Liver (tissue), 9 donors: ENCODE results near the gene SOX10. TPM values are rescaled to one million over a fixed set of nuclear protein-coding genes. Genes with fewer than 3 reads are reported as not detected.

ENCODE experiments used
- DNase-seq: peaks from one replicate; pipeline ENCODE4 v3.0.0-alpha.2; 2017; ENCODE audit warnings: low spot score
- H3K27ac ChIP-seq, 2 donors: one replicate each; pipeline ENCODE4 v1.7.0; 2013; ENCODE audit warnings: inconsistent platforms in 2 of 2, low read length in 2 of 2, control low read depth in 1 of 2, low read depth in 1 of 2, mild to moderate bottlenecking in 1 of 2
- H3K27me3 ChIP-seq, 4 donors: one replicate each; pipeline versions ENCODE4 v1.6.1 to v1.7.0; 2013; ENCODE audit warnings: low read length in 3 of 4, inconsistent platforms in 1 of 4, mild to moderate bottlenecking in 1 of 4, moderate library complexity in 1 of 4; ENCODE audit not compliant: control insufficient read depth in 4 of 4, insufficient read depth in 4 of 4
- H3K36me3 ChIP-seq, 4 donors: one replicate each; pipeline versions ENCODE4 v1.6.1 to v1.7.0; 2013; ENCODE audit warnings: low read length in 3 of 4, mild to moderate bottlenecking in 3 of 4, low read depth in 1 of 4, moderate library complexity in 1 of 4; ENCODE audit not compliant: control insufficient read depth in 4 of 4, insufficient read depth in 3 of 4
- H3K4me1 ChIP-seq, 4 donors: one replicate each; pipeline versions ENCODE4 v1.6.1 to v1.7.0; 2013; ENCODE audit warnings: low read length in 3 of 4, mild to moderate bottlenecking in 3 of 4, moderate library complexity in 1 of 4; ENCODE audit not compliant: control insufficient read depth in 4 of 4, insufficient read depth in 4 of 4
- H3K4me3 ChIP-seq, 3 donors: one replicate each; pipeline versions ENCODE4 v1.6.1 to v1.7.0; 2013; ENCODE audit warnings: low read length in 3 of 3, control low read depth in 1 of 3, low read depth in 1 of 3, mild to moderate bottlenecking in 1 of 3
- H3K9ac ChIP-seq, 2 donors: one replicate each; pipeline ENCODE4 v1.7.0; 2013; ENCODE audit warnings: low read length in 2 of 2, mild to moderate bottlenecking in 2 of 2, moderate library complexity in 2 of 2, control low read depth in 1 of 2, low read depth in 1 of 2
- H3K9me3 ChIP-seq, 4 donors: one replicate each; pipeline versions ENCODE4 v1.6.1 to v1.7.0; 2013; ENCODE audit warnings: low read length in 3 of 4; ENCODE audit not compliant: control insufficient read depth in 4 of 4
- ATF3 ChIP-seq: IDR thresholded peaks from 2 replicates; pipeline ENCODE4 v1.6.1; 2016; ENCODE audit warnings: antibody characterized with exemption
- EGR1 ChIP-seq, 2 donors: IDR thresholded peaks; 2 replicates each; pipeline ENCODE4 v1.6.1; 2016 to 2018; ENCODE audit warnings: antibody characterized with exemption in 2 of 2, low read depth in 2 of 2
- FOXA1 ChIP-seq: IDR thresholded peaks from 2 replicates; pipeline ENCODE4 v1.6.1; 2016; ENCODE audit warnings: antibody characterized with exemption
- FOXA2 ChIP-seq: IDR thresholded peaks from 2 replicates; pipeline ENCODE4 v1.6.1; 2016; ENCODE audit warnings: antibody characterized with exemption
- GABPA ChIP-seq, 2 donors: IDR thresholded peaks in 1 of 2; conservative IDR thresholded peaks in 1 of 2; 2 replicates each; pipeline ENCODE4 v1.6.1; 2016; ENCODE audit warnings: antibody characterized with exemption in 2 of 2, mild to moderate bottlenecking in 1 of 2, moderate library complexity in 1 of 2
- HNF4A ChIP-seq, 2 donors: conservative IDR thresholded peaks; 2 replicates each; pipeline ENCODE4 v1.6.1; 2016; ENCODE audit warnings: antibody characterized with exemption in 2 of 2, mild to moderate bottlenecking in 2 of 2
- HNF4G ChIP-seq: IDR thresholded peaks from 2 replicates; pipeline ENCODE4 v1.6.1; 2016; ENCODE audit warnings: antibody characterized with exemption
- JUND ChIP-seq, 2 donors: IDR thresholded peaks; 2 replicates each; pipeline ENCODE4 v1.6.1; 2016; ENCODE audit warnings: antibody characterized with exemption in 2 of 2
- NR2F2 ChIP-seq: IDR thresholded peaks from 2 replicates; pipeline ENCODE4 v1.6.1; 2016; ENCODE audit warnings: antibody characterized with exemption
- REST ChIP-seq: IDR thresholded peaks from 2 replicates; pipeline ENCODE4 v1.6.1; 2016; ENCODE audit warnings: antibody characterized with exemption, mild to moderate bottlenecking
- RXRA ChIP-seq, 2 donors: IDR thresholded peaks; 2 replicates each; pipeline ENCODE4 v1.6.1; 2017 to 2018; ENCODE audit warnings: antibody characterized with exemption in 2 of 2, mild to moderate bottlenecking in 1 of 2
- TAF1 ChIP-seq: conservative IDR thresholded peaks from 2 replicates; pipeline ENCODE4 v1.6.1; 2016; ENCODE audit warnings: antibody characterized with exemption, mild to moderate bottlenecking
- YY1 ChIP-seq: IDR thresholded peaks from 2 replicates; pipeline ENCODE4 v1.6.1; 2016; ENCODE audit warnings: antibody characterized with exemption, mild to moderate bottlenecking
- WGBS: extraction: QIAGEN DNeasy Blood & Tissue Kit; methylation state at CpG from one replicate; pipeline ENCODE4 v1.1.7; 2013; 5-methylcytosine and 5-hydroxymethylcytosine counted together
- polyA plus RNA-seq, 2 donors: library from polyadenylated mRNA; stranded (reverse) in 1 of 2; unstranded in 1 of 2; fragments of 200-250 nt in 1 of 2; fragments of >200 nt in 1 of 2; fragmentation: Nextera tagmentation in 1 of 2; extraction: Ambion mirVana in 1 of 2; gene quantifications; one replicate each; pipeline versions ENCODE4 v1.2.1 to v1.2.3, GENCODE V29; 2013 to 2015
- total RNA-seq, 2 donors: library from RNA; depleted of rRNA; stranded (reverse); fragments of >200 nt; gene quantifications; one replicate each; pipeline ENCODE4 v1.2.3, GENCODE V29; 2014
- TF ChIP-seq, protein P1 (sequence below): IDR thresholded peaks from 2 replicates; pipeline ENCODE4 v1.6.1; 2016; ENCODE audit warnings: antibody characterized with exemption
- TF ChIP-seq, protein P2 (sequence below): IDR thresholded peaks from 2 replicates; pipeline ENCODE4 v1.6.1; 2016; ENCODE audit warnings: antibody characterized with exemption
- TF ChIP-seq, protein P3 (sequence below): fragments of 150-350 bp; IDR thresholded peaks from 2 replicates; pipeline ENCODE4 v1.5.1; 2017; ENCODE audit warnings: improper control_type of control experiment, low read depth, low read length; ENCODE audit not compliant: missing input control
- donor health status: healthy.
- donor health status: healthy.
- donor health status: healthy.
- donor health status: healthy.
- donor health status: healthy.

Gene SOX10
- total and polyA plus RNA-seq, 4 donors, result 0.05 to 0.29 (median 0.07) TPM

DNA sequence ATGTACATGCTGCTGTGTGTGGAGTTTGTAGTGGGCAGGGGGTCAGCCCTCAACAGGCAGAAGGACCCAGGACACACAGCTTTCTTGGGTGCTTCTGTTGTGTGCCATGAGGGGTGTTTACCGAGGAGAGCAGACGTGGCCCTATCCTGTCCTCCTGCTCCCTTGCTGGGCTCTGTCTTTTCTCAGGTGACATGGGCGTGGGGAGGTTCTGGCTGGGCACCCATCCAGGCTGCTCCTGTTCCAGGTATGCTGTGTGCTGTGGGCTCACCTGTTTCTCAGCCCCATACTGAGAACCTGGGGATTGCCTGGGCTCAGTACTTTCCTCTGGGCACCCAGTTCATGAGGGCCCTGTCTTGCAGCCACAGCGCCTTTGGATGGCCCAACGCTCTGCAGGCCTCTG, 55.0 kb downstream of the SOX10 start:
- peaks cover 5 to 33% (median 13%) of the 10 kb centered on the region in 4 donors for H3K36me3 ChIP-seq
- H3K4me3 ChIP-seq, result no peak overlapping the region
- H3K27me3 ChIP-seq, result no peaks in the 10 kb centered on the region
- 91% methylated on average over 5 of the region's 5 CpGs for WGBS
- no peaks in the 10 kb centered on the region for H3K9me3 ChIP-seq
- H3K9ac ChIP-seq, result no peak overlapping the region
- TF ChIP-seq FOXA1 (no peak), NR2F2 (no peak), GABPA (IDR thresholded peaks at IDR 0.05 in 1 of 2, conservative IDR thresholded peaks at IDR 0.05 in 1 of 2) (no peak), ATF3 (no peak), JUND (IDR thresholded peaks at IDR 0.05) (no peak), REST (no peak), YY1 (no peak), TAF1 (no peak), EGR1 (IDR thresholded peaks at IDR 0.05; ENCODE audit: low read depth in 2 of 2) (no peak), HNF4A (conservative IDR thresholded peaks at IDR 0.05) (no peak), FOXA2 (no peak)
- TF ChIP-seq, protein P1, sequence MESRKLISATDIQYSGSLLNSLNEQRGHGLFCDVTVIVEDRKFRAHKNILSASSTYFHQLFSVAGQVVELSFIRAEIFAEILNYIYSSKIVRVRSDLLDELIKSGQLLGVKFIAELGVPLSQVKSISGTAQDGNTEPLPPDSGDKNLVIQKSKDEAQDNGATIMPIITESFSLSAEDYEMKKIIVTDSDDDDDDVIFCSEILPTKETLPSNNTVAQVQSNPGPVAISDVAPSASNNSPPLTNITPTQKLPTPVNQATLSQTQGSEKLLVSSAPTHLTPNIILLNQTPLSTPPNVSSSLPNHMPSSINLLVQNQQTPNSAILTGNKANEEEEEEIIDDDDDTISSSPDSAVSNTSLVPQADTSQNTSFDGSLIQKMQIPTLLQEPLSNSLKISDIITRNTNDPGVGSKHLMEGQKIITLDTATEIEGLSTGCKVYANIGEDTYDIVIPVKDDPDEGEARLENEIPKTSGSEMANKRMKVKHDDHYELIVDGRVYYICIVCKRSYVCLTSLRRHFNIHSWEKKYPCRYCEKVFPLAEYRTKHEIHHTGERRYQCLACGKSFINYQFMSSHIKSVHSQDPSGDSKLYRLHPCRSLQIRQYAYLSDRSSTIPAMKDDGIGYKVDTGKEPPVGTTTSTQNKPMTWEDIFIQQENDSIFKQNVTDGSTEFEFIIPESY, result no peak
- TF ChIP-seq, protein P2, sequence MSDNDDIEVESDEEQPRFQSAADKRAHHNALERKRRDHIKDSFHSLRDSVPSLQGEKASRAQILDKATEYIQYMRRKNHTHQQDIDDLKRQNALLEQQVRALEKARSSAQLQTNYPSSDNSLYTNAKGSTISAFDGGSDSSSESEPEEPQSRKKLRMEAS, result no peak
- TF ChIP-seq, protein P3, sequence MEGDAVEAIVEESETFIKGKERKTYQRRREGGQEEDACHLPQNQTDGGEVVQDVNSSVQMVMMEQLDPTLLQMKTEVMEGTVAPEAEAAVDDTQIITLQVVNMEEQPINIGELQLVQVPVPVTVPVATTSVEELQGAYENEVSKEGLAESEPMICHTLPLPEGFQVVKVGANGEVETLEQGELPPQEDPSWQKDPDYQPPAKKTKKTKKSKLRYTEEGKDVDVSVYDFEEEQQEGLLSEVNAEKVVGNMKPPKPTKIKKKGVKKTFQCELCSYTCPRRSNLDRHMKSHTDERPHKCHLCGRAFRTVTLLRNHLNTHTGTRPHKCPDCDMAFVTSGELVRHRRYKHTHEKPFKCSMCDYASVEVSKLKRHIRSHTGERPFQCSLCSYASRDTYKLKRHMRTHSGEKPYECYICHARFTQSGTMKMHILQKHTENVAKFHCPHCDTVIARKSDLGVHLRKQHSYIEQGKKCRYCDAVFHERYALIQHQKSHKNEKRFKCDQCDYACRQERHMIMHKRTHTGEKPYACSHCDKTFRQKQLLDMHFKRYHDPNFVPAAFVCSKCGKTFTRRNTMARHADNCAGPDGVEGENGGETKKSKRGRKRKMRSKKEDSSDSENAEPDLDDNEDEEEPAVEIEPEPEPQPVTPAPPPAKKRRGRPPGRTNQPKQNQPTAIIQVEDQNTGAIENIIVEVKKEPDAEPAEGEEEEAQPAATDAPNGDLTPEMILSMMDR, result no peak
- no peak overlapping the region for H3K27ac ChIP-seq
- peaks cover 6 to 17% (median 10%) of the 10 kb centered on the region in 4 donors for H3K4me1 ChIP-seq
- DNase-seq, result no peak

DNA sequence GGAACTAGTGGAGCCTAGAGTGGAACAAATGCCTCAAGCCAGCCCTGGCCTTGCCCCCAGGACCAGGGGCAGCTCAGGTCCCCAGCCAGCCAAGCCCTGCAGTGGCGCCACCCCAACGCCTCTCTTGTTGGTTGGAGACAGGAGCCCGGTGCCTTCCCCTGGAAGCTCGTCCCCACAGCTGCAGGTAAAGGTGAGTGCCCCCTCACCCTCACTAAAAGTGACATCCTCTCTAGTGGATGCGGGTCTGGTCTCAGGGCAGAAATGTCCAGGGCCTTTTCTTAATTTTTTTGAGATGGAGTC, 56.8 kb downstream of the SOX10 start:
- Histone ChIP-seq H3K4me3 (no peak overlapping the region), H3K4me1 (peaks cover 0 to 3% (median 0%) of the 10 kb centered on the region in 4 donors), H3K9me3 (no peaks in the 10 kb centered on the region), H3K36me3 (peaks cover 5 to 39% (median 13%) of the 10 kb centered on the region in 4 donors), H3K27ac (no peak overlapping the region), H3K27me3 (no peaks in the 10 kb centered on the region), H3K9ac (no peak overlapping the region)
- 96% methylated on average over 5 of the region's 5 CpGs for WGBS
- no peak for TF ChIP-seq EGR1 (IDR thresholded peaks at IDR 0.05; ENCODE audit: low read depth in 2 of 2)
- TF ChIP-seq ATF3, result no peak
- no peak for TF ChIP-seq TAF1
- TF ChIP-seq, protein P3, result no peak
- no peak for TF ChIP-seq FOXA1
- no peak for TF ChIP-seq HNF4G
- TF ChIP-seq GABPA (IDR thresholded peaks at IDR 0.05 in 1 of 2, conservative IDR thresholded peaks at IDR 0.05 in 1 of 2), result no peak
- TF ChIP-seq RXRA (IDR thresholded peaks at IDR 0.05), result no peak
- DNase-seq, result peak; percentile 29
